Measurements from ENCODE around the gene GH2.
"Not testable (repeated sequence)": the region's sequence is repeated elsewhere in the genome, so short reads cannot be mapped to it uniquely, and the experiment has no call there.

GH2 gene

GRCh38 chr17:63892316-63893037 is 10.7 kb upstream of the GH2 start:
- POLR2A ChIA-PET; H3K4me1 ChIP-seq (ENCODE audit: control insufficient read depth, insufficient read depth, low read length); H3K27ac ChIP-seq (ENCODE audit: extremely low read depth, low read depth, low read length); H3K9me3 ChIP-seq (ENCODE audit: control insufficient read depth, insufficient read depth, low read depth, low read length); H3K4me3 ChIP-seq (ENCODE audit: low read depth, low read length); H3K36me3 ChIP-seq (ENCODE audit: control insufficient read depth in 2 of 2, insufficient read depth in 1 of 2, low read length in 2 of 2): not testable (repeated sequence)
- CTCF ChIA-PET = interaction anchor here (0.7 to 2.1 kb wide), 6 partner anchors 11 to 135 kb away, joined by 3 to 6 read pairs (median 4); no protein-coding TSS in a partner anchor

- CTCF ChIA-PET = interaction anchor here (0.7 to 2.6 kb wide), 12 partner anchors 9 to 394 kb away, joined by 3 to 16 read pairs (median 4); partner anchors contain the start of gene CSHL1
- TF ChIP-seq, protein P1, sequence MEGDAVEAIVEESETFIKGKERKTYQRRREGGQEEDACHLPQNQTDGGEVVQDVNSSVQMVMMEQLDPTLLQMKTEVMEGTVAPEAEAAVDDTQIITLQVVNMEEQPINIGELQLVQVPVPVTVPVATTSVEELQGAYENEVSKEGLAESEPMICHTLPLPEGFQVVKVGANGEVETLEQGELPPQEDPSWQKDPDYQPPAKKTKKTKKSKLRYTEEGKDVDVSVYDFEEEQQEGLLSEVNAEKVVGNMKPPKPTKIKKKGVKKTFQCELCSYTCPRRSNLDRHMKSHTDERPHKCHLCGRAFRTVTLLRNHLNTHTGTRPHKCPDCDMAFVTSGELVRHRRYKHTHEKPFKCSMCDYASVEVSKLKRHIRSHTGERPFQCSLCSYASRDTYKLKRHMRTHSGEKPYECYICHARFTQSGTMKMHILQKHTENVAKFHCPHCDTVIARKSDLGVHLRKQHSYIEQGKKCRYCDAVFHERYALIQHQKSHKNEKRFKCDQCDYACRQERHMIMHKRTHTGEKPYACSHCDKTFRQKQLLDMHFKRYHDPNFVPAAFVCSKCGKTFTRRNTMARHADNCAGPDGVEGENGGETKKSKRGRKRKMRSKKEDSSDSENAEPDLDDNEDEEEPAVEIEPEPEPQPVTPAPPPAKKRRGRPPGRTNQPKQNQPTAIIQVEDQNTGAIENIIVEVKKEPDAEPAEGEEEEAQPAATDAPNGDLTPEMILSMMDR (tag by site-specific recombination; IDR thresholded peaks at IDR 0.05) = peak; percentile 48; the same call in 1 of the 2 replicates
- TF ChIP-seq ZNF654 (tag by site-specific recombination; IDR thresholded peaks at IDR 0.05; ENCODE audit: low read depth) = peak; percentile 39
- 0 out of 2 replicates have a peak, but pooled peaks have one; percentile 34 for TF ChIP-seq ZNF2 (tag by site-specific recombination; IDR thresholded peaks at IDR 0.05)
- H3K4me1 ChIP-seq (ENCODE audit: control insufficient read depth, insufficient read depth, low read length); H3K9me3 ChIP-seq (ENCODE audit: control insufficient read depth, insufficient read depth, low read depth, low read length); H3K27ac ChIP-seq (ENCODE audit: extremely low read depth, low read depth, low read length); H3K36me3 ChIP-seq (ENCODE audit: control insufficient read depth in 2 of 2, insufficient read depth in 1 of 2, low read length in 2 of 2); H3K4me3 ChIP-seq (ENCODE audit: low read depth, low read length): not testable (repeated sequence)
- POLR2A ChIA-PET = interaction anchor here (0.8 kb wide), 1 partner anchor 257 kb away, joined by 4 read pairs; no protein-coding TSS in a partner anchor
Measured at GRCh38 chr17:63889026-63889848, 7.5 kb upstream of the GH2 start.

DNA sequence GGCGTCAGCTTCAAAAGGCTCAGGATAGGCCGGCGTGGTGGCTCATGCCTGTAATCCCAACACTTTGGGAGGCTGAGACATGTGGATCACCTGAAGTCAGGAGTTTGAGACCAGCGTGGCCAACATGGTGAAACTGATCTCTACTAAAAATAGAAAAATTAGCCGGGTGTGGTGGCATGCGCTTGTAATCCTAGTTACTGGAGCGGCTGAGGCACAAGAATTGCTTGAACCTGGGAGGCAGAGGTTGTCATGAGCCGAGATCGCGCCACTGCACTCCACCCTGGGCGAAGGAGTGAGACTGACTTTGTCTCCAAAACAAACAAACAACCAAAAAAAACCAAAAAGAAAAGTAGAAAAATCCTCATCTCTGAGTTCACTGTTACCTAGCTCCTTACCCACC is 3.4 kb upstream of the GH2 start:
- POLR2A ChIA-PET; H3K27ac ChIP-seq (ENCODE audit: extremely low read depth, low read depth, low read length); H3K9me3 ChIP-seq (ENCODE audit: control insufficient read depth, insufficient read depth, low read depth, low read length); CTCF ChIA-PET; H3K4me1 ChIP-seq (ENCODE audit: control insufficient read depth, insufficient read depth, low read length); H3K4me3 ChIP-seq (ENCODE audit: low read depth, low read length); H3K36me3 ChIP-seq (ENCODE audit: control insufficient read depth in 2 of 2, insufficient read depth in 1 of 2, low read length in 2 of 2): not testable (repeated sequence)

GRCh38 chr17:63882626-63883126 is 932 bp upstream of the GH2 start:
- H3K4me3 ChIP-seq (ENCODE audit: low read depth, low read length); H3K9me3 ChIP-seq (ENCODE audit: control insufficient read depth, insufficient read depth, low read depth, low read length); H3K27ac ChIP-seq (ENCODE audit: extremely low read depth, low read depth, low read length); H3K4me1 ChIP-seq (ENCODE audit: control insufficient read depth, insufficient read depth, low read length); H3K36me3 ChIP-seq (ENCODE audit: control insufficient read depth in 2 of 2, insufficient read depth in 1 of 2, low read length in 2 of 2): not testable (repeated sequence)
- CTCF ChIA-PET = interaction anchor here (0.6 to 2.9 kb wide), 8 partner anchors 13 to 64 kb away, joined by 3 to 10 read pairs (median 5); partner anchors contain the start of gene CSHL1
- POLR2A ChIA-PET = interaction anchor here (1.6 kb wide), 1 partner anchor 39 kb away, joined by 4 read pairs; no protein-coding TSS in a partner anchor

DNA sequence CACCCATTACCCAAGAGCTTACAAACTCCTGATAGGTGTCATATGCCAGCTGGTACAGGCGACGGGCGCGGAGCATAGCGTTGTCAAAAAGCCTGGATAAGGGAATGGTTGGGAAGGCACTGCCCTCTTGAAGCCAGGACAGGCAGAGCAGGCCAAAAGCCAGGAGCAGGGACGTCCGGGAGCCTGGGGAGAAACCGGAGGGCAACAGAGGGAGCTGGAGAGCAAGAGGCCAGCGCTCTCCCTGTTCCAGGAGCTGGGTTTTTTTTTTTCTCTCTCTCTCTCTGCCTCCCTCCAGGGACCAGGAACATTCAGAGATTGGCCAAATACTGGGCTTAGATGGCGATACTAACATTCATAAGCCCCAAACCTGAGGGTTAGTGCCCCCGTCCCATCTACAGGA is 407 bp downstream of the GH2 start:
- H3K4me1 ChIP-seq (ENCODE audit: control insufficient read depth, insufficient read depth, low read length); POLR2A ChIA-PET; H3K4me3 ChIP-seq (ENCODE audit: low read depth, low read length); H3K36me3 ChIP-seq (ENCODE audit: control insufficient read depth in 2 of 2, insufficient read depth in 1 of 2, low read length in 2 of 2); H3K27ac ChIP-seq (ENCODE audit: extremely low read depth, low read depth, low read length); H3K9me3 ChIP-seq (ENCODE audit: control insufficient read depth, insufficient read depth, low read depth, low read length): not testable (repeated sequence)
- CTCF ChIA-PET = interaction anchor here (0.9 to 2.9 kb wide), 5 partner anchors 9 to 33 kb away, joined by 3 to 10 read pairs (median 3); no protein-coding TSS in a partner anchor

DNA sequence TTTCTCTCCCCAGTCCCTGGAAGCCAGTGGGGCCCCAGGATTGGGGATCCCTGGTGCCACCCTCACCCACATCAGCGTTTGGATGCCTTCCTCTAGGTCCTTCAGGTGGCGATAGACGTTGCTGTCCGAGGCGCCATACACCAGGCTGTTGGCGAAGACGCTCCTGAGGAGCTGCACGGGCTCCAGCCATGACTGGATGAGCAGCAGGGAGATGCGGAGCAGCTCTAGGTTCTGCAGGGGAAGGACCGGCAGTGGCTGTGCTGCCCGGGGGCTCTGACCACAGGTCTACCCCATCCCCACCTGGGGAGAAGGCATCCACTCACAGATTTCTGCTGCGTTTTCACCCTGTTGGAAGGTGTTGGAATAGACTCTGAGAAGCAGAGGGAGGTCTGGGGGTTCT is 1.0 kb downstream of the GH2 start:
- no peak overlapping the region for H3K4me3 ChIP-seq (ENCODE audit: low read depth, low read length)
- no peaks in the 10 kb centered on the region for H3K36me3 ChIP-seq (ENCODE audit: control insufficient read depth in 2 of 2, insufficient read depth in 1 of 2, low read length in 2 of 2)
- ChIA-PET CTCF (interaction anchor here (0.6 to 2.9 kb wide), 6 partner anchors 10 to 222 kb away, joined by 3 to 10 read pairs (median 3); no protein-coding TSS in a partner anchor), POLR2A (no interaction called here)
- H3K27ac ChIP-seq (ENCODE audit: extremely low read depth, low read depth, low read length) = no peak overlapping the region
- H3K9me3 ChIP-seq (ENCODE audit: control insufficient read depth, insufficient read depth, low read depth, low read length) = no peaks in the 10 kb centered on the region
- no peaks in the 10 kb centered on the region for H3K4me1 ChIP-seq (ENCODE audit: control insufficient read depth, insufficient read depth, low read length)
- no peak for TF ChIP-seq ZNF837 (tag by site-specific recombination; IDR thresholded peaks at IDR 0.05)
- TF ChIP-seq ZNF341 (tag by site-specific recombination; IDR thresholded peaks at IDR 0.05; ENCODE audit: low read depth) = no peak
- no peak for TF ChIP-seq ZNF133 (tag by site-specific recombination; IDR thresholded peaks at IDR 0.05)
- no peak for TF ChIP-seq ZNF529 (tag by site-specific recombination; IDR thresholded peaks at IDR 0.05; ENCODE audit: insufficient replicate concordance)
- TF ChIP-seq, protein P2, sequence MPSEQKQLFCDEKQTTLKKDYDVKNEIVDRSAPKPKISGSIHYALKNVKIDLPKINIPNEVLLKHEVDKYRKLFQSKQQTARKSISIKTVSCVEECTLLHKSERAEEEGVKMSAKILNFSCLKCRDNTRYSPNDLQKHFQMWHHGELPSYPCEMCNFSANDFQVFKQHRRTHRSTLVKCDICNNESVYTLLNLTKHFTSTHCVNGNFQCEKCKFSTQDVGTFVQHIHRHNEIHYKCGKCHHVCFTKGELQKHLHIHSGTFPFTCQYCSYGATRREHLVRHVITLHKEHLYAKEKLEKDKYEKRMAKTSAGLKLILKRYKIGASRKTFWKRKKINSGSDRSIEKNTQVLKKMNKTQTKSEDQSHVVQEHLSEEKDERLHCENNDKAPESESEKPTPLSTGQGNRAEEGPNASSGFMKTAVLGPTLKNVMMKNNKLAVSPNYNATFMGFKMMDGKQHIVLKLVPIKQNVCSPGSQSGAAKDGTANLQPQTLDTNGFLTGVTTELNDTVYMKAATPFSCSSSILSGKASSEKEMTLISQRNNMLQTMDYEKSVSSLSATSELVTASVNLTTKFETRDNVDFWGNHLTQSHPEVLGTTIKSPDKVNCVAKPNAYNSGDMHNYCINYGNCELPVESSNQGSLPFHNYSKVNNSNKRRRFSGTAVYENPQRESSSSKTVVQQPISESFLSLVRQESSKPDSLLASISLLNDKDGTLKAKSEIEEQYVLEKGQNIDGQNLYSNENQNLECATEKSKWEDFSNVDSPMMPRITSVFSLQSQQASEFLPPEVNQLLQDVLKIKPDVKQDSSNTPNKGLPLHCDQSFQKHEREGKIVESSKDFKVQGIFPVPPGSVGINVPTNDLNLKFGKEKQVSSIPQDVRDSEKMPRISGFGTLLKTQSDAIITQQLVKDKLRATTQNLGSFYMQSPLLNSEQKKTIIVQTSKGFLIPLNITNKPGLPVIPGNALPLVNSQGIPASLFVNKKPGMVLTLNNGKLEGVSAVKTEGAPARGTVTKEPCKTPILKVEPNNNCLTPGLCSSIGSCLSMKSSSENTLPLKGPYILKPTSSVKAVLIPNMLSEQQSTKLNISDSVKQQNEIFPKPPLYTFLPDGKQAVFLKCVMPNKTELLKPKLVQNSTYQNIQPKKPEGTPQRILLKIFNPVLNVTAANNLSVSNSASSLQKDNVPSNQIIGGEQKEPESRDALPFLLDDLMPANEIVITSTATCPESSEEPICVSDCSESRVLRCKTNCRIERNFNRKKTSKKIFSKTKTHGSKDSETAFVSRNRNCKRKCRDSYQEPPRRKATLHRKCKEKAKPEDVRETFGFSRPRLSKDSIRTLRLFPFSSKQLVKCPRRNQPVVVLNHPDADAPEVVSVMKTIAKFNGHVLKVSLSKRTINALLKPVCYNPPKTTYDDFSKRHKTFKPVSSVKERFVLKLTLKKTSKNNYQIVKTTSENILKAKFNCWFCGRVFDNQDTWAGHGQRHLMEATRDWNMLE (tag by site-specific recombination; conservative IDR thresholded peaks at IDR 0.05; ENCODE audit: low read depth) = no peak
- no peak for TF ChIP-seq ZNF311 (tag by site-specific recombination; IDR thresholded peaks at IDR 0.05; ENCODE audit: borderline replicate concordance)
- no peak for TF ChIP-seq ZNF670 (tag by site-specific recombination; IDR thresholded peaks at IDR 0.05; ENCODE audit: low read depth)
